GM12891 (cell line): Measurements from ENCODE around the gene ACSM6.

ENCODE experiments used
- PAX5 ChIP-seq: IDR thresholded peaks from 2 replicates; pipeline ENCODE4 v1.6.1; 2011; ENCODE audit warnings: low read length, moderate library complexity, mild to moderate bottlenecking; ENCODE audit not compliant: insufficient read depth, severe bottlenecking
- POLR2A ChIP-seq: IDR thresholded peaks from 2 replicates; pipeline ENCODE4 v1.6.1; 2011; ENCODE audit warnings: low read depth, low read length, control low read depth
- POLR2AphosphoS5 ChIP-seq: IDR thresholded peaks from 2 replicates; pipeline ENCODE4 v1.6.1; 2011; ENCODE audit warnings: low read depth, low read length, control low read depth
- TAF1 ChIP-seq: IDR thresholded peaks from 2 replicates; pipeline ENCODE4 v1.6.1; 2011; ENCODE audit warnings: low read depth, low read length, control low read depth

DNA sequence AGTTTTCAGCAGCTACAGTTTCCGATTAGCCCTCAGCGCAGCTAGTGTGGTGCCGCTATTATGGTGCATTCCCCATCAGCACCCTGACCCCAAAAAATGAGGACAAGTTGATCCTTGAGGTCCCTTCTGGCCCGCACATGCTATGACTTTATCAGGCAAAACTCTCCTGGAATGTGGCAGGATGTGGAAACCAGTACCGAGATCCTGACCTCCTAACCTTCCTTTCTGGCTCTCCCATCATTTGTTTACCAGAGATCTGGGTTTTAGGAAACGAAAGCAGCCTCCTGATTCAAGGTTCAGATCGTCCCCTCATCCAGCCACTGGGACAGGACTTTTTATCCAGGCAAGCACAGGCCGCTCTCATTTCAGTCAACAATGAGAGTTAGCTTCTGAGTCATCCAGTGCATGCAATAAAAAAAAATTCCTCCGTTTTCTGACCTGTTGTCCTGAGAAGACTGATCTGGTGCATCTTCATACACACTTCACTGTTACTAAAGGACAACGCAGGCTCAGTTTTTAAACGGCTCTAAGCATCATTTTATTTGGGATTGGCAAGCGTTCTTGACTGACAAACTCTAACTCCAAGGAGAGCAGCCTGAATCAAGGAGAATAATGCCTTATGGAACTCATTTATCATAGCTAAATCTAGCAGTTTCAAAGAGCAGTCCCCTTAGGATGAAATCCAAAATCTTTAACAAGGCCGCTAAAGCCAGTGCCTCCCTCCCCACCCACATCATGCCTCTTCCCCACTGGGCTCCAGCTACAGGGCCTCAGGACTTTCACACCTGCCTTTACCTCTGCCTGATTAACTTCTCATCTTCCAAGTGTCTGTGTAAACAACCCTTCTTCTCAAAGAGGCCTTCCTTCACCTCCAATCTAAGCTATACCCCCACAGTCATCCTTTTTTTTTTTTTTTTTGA, 79.6 kb downstream of the ACSM6 start:
- TF ChIP-seq POLR2A (no peak), TAF1 (no peak), POLR2AphosphoS5 (no peak), PAX5 (no peak)
